ENCODE results near the gene WNK1.

- TF ChIP-seq CTCF (IDR thresholded peaks at IDR 0.05), result no peak
- no peak for TF ChIP-seq EP300 (IDR thresholded peaks at IDR 0.05; ENCODE audit: low read depth)
- TF ChIP-seq POLR2A (IDR thresholded peaks at IDR 0.05), result no peak
- TF ChIP-seq POLR2AphosphoS5 (IDR thresholded peaks at IDR 0.05), result no peak
These were observed 23.6 kb upstream of the WNK1 start for GRCh38 chr12:728781-729180.

Data from transverse colon (tissue), 4 donors.